HCT116 (cell line): ENCODE data around the gene A1CF. TPM values are rescaled to one million over a fixed set of nuclear protein-coding genes. Genes with fewer than 3 reads are reported as not detected.
"Not testable (repeated sequence)": the region's sequence is repeated elsewhere in the genome, so short reads cannot be mapped to it uniquely, and the experiment has no call there.

ENCODE experiments used
- ATAC-seq: fragments of 200-7000 bp; cut with Tn5 transposase; 2 replicates; pipeline ENCODE4 v1.9.1; 2020; ENCODE audit warnings: mild to moderate bottlenecking, moderate library complexity
- BruUV-seq: library from RNA; stranded (reverse); fragments of 400-500 nt; replicated peaks from 2 replicates; lab custom pipeline; 2021; lab: Mats Ljungman, UMichigan
- CTCF ChIA-PET: fragments of 300-600 bp; sonication (Branson Sonifier 250); formaldehyde crosslinking; loops from one replicate; lab custom pipeline; 2021; ENCODE audit warnings: antibody characterized with exemption; lab: Charles Lee
- POLR2A ChIA-PET: fragments of 300-600, 350-600 bp; sonication (Branson Sonifier 250); formaldehyde crosslinking; loops from one replicate; lab custom pipeline; 2021; ENCODE audit warnings: antibody characterized with exemption; lab: Charles Lee
- RAD21 ChIA-PET, 2 experiments: fragments of 300-600 bp; sonication (Branson Sonifier 250); formaldehyde crosslinking; loops; one replicate each; lab custom pipeline; 2023; ENCODE audit warnings: low total read pairs in 2 of 2; ENCODE audit not compliant: uncharacterized antibody in 2 of 2, unreplicated experiment in 2 of 2, low non-redundant PET in 1 of 2; lab: Charles Lee
- DNase-seq: peaks from one replicate; pipeline ENCODE4 v3.0.0-alpha.2; 2010; ENCODE audit warnings: low read depth, low spot score
- H2AFZ ChIP-seq: fragments of 200-600 bp; shearing (Covaris generic), sonication (generic); 2 replicates; pipeline ENCODE4 v1.6.1; 2017; ENCODE audit warnings: low read depth, mixed run types, mixed read lengths, antibody characterized with exemption, low read length; ENCODE audit not compliant: poor library complexity, severe bottlenecking
- H3K27ac ChIP-seq: 2 replicates; pipeline ENCODE4 v1.5.1; 2012; ENCODE audit warnings: low read depth, low read length
- H3K27me3 ChIP-seq: fragments of 200-600 bp; sonication (generic); 2 replicates; pipeline ENCODE4 v1.6.1; 2016; ENCODE audit warnings: mixed run types, low read length, mixed read lengths; ENCODE audit not compliant: insufficient read depth
- H3K36me3 ChIP-seq, 2 experiments: fragments of 200-500 bp in 1 of 2; fragments of 200-600 bp in 1 of 2; sonication (Bioruptor generic) in 1 of 2; sonication (generic) in 1 of 2; 2 replicates each; pipeline versions ENCODE4 v1.5.1 to v1.6.1; 2014 to 2016; ENCODE audit warnings: low read length in 2 of 2, inconsistent platforms in 1 of 2, mixed read lengths in 1 of 2, mixed run types in 1 of 2; ENCODE audit not compliant: insufficient read depth in 2 of 2, control insufficient read depth in 1 of 2
- H3K4me1 ChIP-seq, 2 experiments: fragments of 200-600 bp in 1 of 2; sonication (generic) in 1 of 2; 2 replicates each; pipeline versions ENCODE4 v1.5.1 to v1.6.1; 2012 to 2017; ENCODE audit warnings: low read length in 2 of 2, inconsistent platforms in 1 of 2, mild to moderate bottlenecking in 1 of 2, mixed read lengths in 1 of 2, mixed run types in 1 of 2, moderate library complexity in 1 of 2; ENCODE audit not compliant: insufficient read depth in 2 of 2, control insufficient read depth in 1 of 2
- H3K4me2 ChIP-seq: fragments of 200-600 bp; sonication (generic); 2 replicates; pipeline ENCODE4 v1.6.1; 2017; ENCODE audit warnings: mixed run types, low read length, mixed read lengths
- H3K4me3 ChIP-seq, 2 experiments: fragments of 200-600 bp in 1 of 2; sonication (generic) in 1 of 2; replicated peaks in 1 of 2; 2 replicates each; pipeline ENCODE4 v1.5.1; 2011 to 2016; ENCODE audit warnings: low read length in 2 of 2, control low read depth in 1 of 2, low read depth in 1 of 2, mild to moderate bottlenecking in 1 of 2, mixed read lengths in 1 of 2, mixed run types in 1 of 2
- H3K79me2 ChIP-seq: fragments of 200-600 bp; sonication (generic); 2 replicates; pipeline ENCODE4 v1.6.1; 2017; ENCODE audit warnings: mild to moderate bottlenecking, mixed run types, low read length, moderate library complexity, mixed read lengths; ENCODE audit not compliant: insufficient read depth
- H3K9ac ChIP-seq: fragments of 200-600 bp; sonication (generic); 2 replicates; pipeline ENCODE4 v1.6.1; 2016; ENCODE audit warnings: low read length, mixed read lengths
- H3K9me2 ChIP-seq: fragments of 200-600 bp; sonication (generic), shearing (Covaris generic); 2 replicates; pipeline ENCODE4 v1.6.1; 2017; ENCODE audit warnings: mixed run types, mild to moderate bottlenecking, moderate library complexity; ENCODE audit not compliant: insufficient read depth
- H3K9me3 ChIP-seq, 2 experiments: fragments of 200-500 bp in 1 of 2; fragments of 200-600 bp in 1 of 2; sonication (Bioruptor generic) in 1 of 2; sonication (generic) in 1 of 2; 2 replicates each; pipeline ENCODE4 v1.6.1; 2014 to 2017; ENCODE audit warnings: low read length in 2 of 2, mixed read lengths in 2 of 2, inconsistent platforms in 1 of 2, low read depth in 1 of 2, mild to moderate bottlenecking in 1 of 2, mixed run types in 1 of 2, moderate library complexity in 1 of 2; ENCODE audit not compliant: control insufficient read depth in 1 of 2, insufficient read depth in 1 of 2
- H4K20me1 ChIP-seq: fragments of 200-600 bp; sonication (generic), shearing (Covaris generic); 2 replicates; pipeline ENCODE4 v1.6.1; 2017; ENCODE audit warnings: mixed run types, mild to moderate bottlenecking, moderate library complexity; ENCODE audit not compliant: insufficient read depth
- ELF1 ChIP-seq: IDR thresholded peaks from 2 replicates; pipeline ENCODE4 v1.6.1; 2012; ENCODE audit warnings: low read depth, borderline replicate concordance
- FOSL1 ChIP-seq: IDR thresholded peaks from 2 replicates; pipeline ENCODE4 v1.6.1; 2012; ENCODE audit warnings: low read depth
- JUND ChIP-seq: IDR thresholded peaks from 2 replicates; pipeline ENCODE4 v1.6.1; 2012
- POLR2A ChIP-seq: IDR thresholded peaks from 2 replicates; pipeline ENCODE4 v1.7.0; 2011; ENCODE audit warnings: borderline replicate concordance; ENCODE audit not compliant: insufficient read depth, insufficient read length; ENCODE audit errors: extremely low read depth
- RAD21 ChIP-seq: IDR thresholded peaks from 2 replicates; pipeline ENCODE4 v1.6.1; 2012; ENCODE audit warnings: low read depth, mild to moderate bottlenecking
- SP1 ChIP-seq: IDR thresholded peaks from 2 replicates; pipeline ENCODE4 v1.6.1; 2012; ENCODE audit warnings: low read depth
- SRF ChIP-seq: IDR thresholded peaks from 2 replicates; pipeline ENCODE4 v1.6.1; 2012; ENCODE audit warnings: low read depth
- TCF7L2 ChIP-seq: IDR thresholded peaks from 2 replicates; pipeline ENCODE4 v1.7.0; 2011; ENCODE audit warnings: borderline replicate concordance, inconsistent platforms; ENCODE audit not compliant: insufficient read depth, insufficient read length; ENCODE audit errors: extremely low read depth
- ZFX ChIP-seq: fragments of 450-650 bp; IDR thresholded peaks from 2 replicates; pipeline ENCODE4 v1.6.1; 2017
- intact Hi-C: fragments of 100-400 bp; cut with micrococcal nuclease; formaldehyde crosslinking; loops from 2 replicates; pipeline ENCODE4 v1.10.0; 2022
- total RNA-seq: library from RNA; stranded (reverse); gene quantifications from one replicate; pipeline ENCODE4 v1.2.1, GENCODE V29; 2021; ENCODE audit not compliant: unreplicated experiment
- TF ChIP-seq, protein P1 (sequence below): IDR thresholded peaks from 2 replicates; pipeline ENCODE4 v1.6.1; 2012
- TF ChIP-seq, protein P2 (sequence below): IDR thresholded peaks from 2 replicates; pipeline ENCODE4 v1.6.1; 2012; ENCODE audit warnings: low read depth
- TF ChIP-seq, protein P3 (sequence below): IDR thresholded peaks from 2 replicates; pipeline ENCODE4 v1.6.1; 2011; ENCODE audit warnings: mild to moderate bottlenecking, low read length, moderate library complexity; ENCODE audit not compliant: insufficient replicate concordance; ENCODE audit errors: extremely low read depth

The A1CF gene
- total RNA-seq, 1 experiment from 2014 or later = 0.30 TPM

DNA sequence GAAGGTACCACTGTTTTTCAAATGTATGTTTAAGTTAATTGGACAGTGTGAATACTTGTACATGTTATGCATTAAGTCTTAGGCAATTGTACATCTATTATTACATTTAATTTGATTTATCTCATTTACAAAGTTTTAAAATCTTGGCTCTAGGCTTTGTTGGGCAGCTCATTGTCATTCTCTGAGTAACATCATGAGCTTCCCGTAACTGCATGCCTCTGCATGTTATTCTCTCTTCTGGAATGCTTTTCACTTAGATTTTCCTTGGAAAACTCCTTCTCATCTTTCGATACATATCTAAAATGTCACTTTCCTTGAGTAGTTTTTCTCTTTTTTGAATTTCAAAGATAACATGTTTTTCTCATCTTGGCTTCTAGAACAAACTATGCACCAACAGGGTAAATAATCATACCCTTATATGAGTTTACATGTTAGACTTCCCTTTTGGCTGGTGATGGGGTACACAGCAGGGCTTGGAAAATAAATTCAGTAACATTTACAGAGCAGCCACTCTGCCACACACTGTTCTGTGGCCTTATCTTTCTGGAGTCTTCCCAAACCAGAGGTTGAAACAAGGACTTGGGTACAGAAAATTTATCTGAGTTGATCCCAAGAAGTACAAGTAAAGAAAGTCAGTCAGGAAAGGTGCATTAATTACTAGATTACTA, 42.2 kb upstream of the A1CF start:
- no peak overlapping the region for H3K9ac ChIP-seq
- BruUV-seq = no TSS peak
- no peaks in the 10 kb centered on the region for H3K27me3 ChIP-seq
- no peaks in the 10 kb centered on the region for H3K79me2 ChIP-seq
- H3K36me3 ChIP-seq = no peaks in the 10 kb centered on the region
- no peaks in the 10 kb centered on the region for H3K9me2 ChIP-seq
- H3K9me3 ChIP-seq = peaks cover 0 to 8% of the 10 kb centered on the region in 2 experiments; a peak in 1 of 4 replicates
- no peak overlapping the region for H3K4me2 ChIP-seq
- no peaks in the 10 kb centered on the region for H4K20me1 ChIP-seq
- ChIA-PET POLR2A (no interaction called here), CTCF (no interaction called here), RAD21 (no interaction called here)
- DNase-seq (no peak), ATAC-seq (no peak)
- intact Hi-C loops = no loop called here
- H3K27ac ChIP-seq = no peak overlapping the region
- H2AFZ ChIP-seq = no peak overlapping the region
- TF ChIP-seq RAD21 (no peak), SRF (no peak), FOSL1 (no peak), ELF1 (no peak), JUND (no peak), ZFX (no peak), TCF7L2 (no peak), POLR2A (no peak), SP1 (no peak)
- TF ChIP-seq, protein P1, sequence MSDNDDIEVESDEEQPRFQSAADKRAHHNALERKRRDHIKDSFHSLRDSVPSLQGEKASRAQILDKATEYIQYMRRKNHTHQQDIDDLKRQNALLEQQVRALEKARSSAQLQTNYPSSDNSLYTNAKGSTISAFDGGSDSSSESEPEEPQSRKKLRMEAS = no peak
- TF ChIP-seq, protein P2, sequence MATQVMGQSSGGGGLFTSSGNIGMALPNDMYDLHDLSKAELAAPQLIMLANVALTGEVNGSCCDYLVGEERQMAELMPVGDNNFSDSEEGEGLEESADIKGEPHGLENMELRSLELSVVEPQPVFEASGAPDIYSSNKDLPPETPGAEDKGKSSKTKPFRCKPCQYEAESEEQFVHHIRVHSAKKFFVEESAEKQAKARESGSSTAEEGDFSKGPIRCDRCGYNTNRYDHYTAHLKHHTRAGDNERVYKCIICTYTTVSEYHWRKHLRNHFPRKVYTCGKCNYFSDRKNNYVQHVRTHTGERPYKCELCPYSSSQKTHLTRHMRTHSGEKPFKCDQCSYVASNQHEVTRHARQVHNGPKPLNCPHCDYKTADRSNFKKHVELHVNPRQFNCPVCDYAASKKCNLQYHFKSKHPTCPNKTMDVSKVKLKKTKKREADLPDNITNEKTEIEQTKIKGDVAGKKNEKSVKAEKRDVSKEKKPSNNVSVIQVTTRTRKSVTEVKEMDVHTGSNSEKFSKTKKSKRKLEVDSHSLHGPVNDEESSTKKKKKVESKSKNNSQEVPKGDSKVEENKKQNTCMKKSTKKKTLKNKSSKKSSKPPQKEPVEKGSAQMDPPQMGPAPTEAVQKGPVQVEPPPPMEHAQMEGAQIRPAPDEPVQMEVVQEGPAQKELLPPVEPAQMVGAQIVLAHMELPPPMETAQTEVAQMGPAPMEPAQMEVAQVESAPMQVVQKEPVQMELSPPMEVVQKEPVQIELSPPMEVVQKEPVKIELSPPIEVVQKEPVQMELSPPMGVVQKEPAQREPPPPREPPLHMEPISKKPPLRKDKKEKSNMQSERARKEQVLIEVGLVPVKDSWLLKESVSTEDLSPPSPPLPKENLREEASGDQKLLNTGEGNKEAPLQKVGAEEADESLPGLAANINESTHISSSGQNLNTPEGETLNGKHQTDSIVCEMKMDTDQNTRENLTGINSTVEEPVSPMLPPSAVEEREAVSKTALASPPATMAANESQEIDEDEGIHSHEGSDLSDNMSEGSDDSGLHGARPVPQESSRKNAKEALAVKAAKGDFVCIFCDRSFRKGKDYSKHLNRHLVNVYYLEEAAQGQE = no peak
- TF ChIP-seq, protein P3, sequence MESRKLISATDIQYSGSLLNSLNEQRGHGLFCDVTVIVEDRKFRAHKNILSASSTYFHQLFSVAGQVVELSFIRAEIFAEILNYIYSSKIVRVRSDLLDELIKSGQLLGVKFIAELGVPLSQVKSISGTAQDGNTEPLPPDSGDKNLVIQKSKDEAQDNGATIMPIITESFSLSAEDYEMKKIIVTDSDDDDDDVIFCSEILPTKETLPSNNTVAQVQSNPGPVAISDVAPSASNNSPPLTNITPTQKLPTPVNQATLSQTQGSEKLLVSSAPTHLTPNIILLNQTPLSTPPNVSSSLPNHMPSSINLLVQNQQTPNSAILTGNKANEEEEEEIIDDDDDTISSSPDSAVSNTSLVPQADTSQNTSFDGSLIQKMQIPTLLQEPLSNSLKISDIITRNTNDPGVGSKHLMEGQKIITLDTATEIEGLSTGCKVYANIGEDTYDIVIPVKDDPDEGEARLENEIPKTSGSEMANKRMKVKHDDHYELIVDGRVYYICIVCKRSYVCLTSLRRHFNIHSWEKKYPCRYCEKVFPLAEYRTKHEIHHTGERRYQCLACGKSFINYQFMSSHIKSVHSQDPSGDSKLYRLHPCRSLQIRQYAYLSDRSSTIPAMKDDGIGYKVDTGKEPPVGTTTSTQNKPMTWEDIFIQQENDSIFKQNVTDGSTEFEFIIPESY = no peak
- no peak overlapping the region for H3K4me3 ChIP-seq
- H3K4me1 ChIP-seq = no peaks in the 10 kb centered on the region

DNA sequence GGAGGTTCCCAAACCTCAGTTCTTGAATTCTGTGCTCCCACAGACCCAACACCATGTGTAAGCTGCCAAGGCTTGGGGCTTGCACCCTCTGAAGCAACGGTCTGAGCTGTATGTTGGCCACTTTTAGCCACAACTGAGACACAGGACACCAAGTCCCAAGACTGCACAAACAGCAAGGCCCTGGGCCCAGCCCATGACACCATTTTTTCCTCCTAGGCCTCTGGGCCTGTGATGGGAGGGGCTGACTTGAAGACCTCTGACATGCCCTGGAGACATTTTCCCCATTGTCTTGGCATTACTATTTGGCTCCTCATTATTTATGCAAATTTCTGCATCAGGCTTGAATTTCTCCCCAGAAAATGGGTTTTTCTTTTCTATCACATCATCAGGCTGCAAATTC, 38.0 kb upstream of the A1CF start:
- H3K4me2 ChIP-seq, H3K36me3 ChIP-seq, ATAC-seq, POLR2A ChIA-PET, H3K27me3 ChIP-seq, H3K4me3 ChIP-seq, H3K9me3 ChIP-seq, intact Hi-C loops, BruUV-seq, RAD21 ChIA-PET, H3K4me1 ChIP-seq, H2AFZ ChIP-seq, H3K9ac ChIP-seq, H3K9me2 ChIP-seq, CTCF ChIA-PET, H3K79me2 ChIP-seq, H3K27ac ChIP-seq, H4K20me1 ChIP-seq, DNase-seq: not testable (repeated sequence)
